SK-N-MC (cell line): ENCODE data around the gene LRP5.
"Not testable (repeated sequence)": the region's sequence is repeated elsewhere in the genome, so short reads cannot be mapped to it uniquely, and the experiment has no call there.

Experiments
- DNase-seq: peaks from one replicate; pipeline ENCODE4 v3.0.0-alpha.2; 2011; ENCODE audit warnings: low read depth, low spot score
- H3K27ac ChIP-seq: fragments of 200-600 bp; sonication (generic); 2 replicates; pipeline ENCODE4 v1.5.1; 2016; ENCODE audit warnings: mixed run types
- H3K36me3 ChIP-seq: fragments of 200-600 bp; sonication (generic); 2 replicates; pipeline ENCODE4 v1.6.1; 2017; ENCODE audit warnings: antibody characterized with exemption, low read length, mixed read lengths; ENCODE audit not compliant: insufficient read depth
- H3K4me3 ChIP-seq: fragments of 200-600 bp; sonication (generic); 2 replicates; pipeline ENCODE4 v1.5.1; 2016
- H3K9ac ChIP-seq: fragments of 200-600 bp; sonication (generic); 2 replicates; pipeline ENCODE4 v1.8.0; 2017; ENCODE audit warnings: mixed run types, mixed read lengths; ENCODE audit not compliant: insufficient read length
- H3K9me3 ChIP-seq: fragments of 200-600 bp; sonication (generic); 2 replicates; pipeline ENCODE4 v1.6.1; 2017; ENCODE audit warnings: low read depth, mild to moderate bottlenecking, antibody characterized with exemption, low read length, moderate library complexity, mixed read lengths
- EZH2 ChIP-seq: fragments of 200-600 bp; sonication (generic); IDR thresholded peaks from one replicate; pipeline ENCODE4 v1.6.1; 2017; ENCODE audit warnings: antibody characterized with exemption
- FOXP2 ChIP-seq: optimal IDR thresholded peaks from 2 replicates; pipeline ENCODE3; 2011; ENCODE audit warnings: mild to moderate bottlenecking, moderate library complexity; ENCODE audit not compliant: insufficient read depth; ENCODE audit errors: extremely low read length, control extremely low read depth
- POLR2AphosphoS5 ChIP-seq: IDR thresholded peaks from 2 replicates; pipeline ENCODE4 v1.6.1; 2012; ENCODE audit warnings: mild to moderate bottlenecking, low read depth, low read length, borderline replicate concordance

Gene LRP5

DNA sequence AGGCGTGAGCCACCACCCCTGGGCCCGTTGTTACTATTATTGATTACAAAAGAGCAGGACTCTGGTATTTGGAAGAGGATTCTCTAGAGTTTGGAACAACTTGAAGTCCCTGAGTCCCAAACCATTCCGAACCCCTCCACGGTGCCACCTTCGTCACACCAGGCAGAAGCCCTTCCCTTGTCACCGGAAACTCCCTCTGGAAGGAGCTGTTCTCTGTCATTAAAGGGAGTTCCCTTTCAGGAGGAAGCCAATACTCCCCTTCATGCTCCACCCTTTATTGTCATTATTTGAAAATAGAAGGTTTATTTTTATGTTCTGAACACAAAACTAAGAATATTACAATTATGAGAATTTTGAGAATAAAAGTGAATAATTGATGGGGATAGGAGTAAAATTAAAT lies 35.5 kb upstream of the LRP5 start:
- Histone ChIP-seq H3K36me3 (no peaks in the 10 kb centered on the region), H3K9me3 (no peaks in the 10 kb centered on the region), H3K9ac (no peak overlapping the region), H3K4me3 (no peak overlapping the region), H3K27ac (no peak overlapping the region)
- DNase-seq = no peak
- TF ChIP-seq FOXP2 = no peak
- TF ChIP-seq EZH2 = no peak
- TF ChIP-seq POLR2AphosphoS5 = no peak

DNA sequence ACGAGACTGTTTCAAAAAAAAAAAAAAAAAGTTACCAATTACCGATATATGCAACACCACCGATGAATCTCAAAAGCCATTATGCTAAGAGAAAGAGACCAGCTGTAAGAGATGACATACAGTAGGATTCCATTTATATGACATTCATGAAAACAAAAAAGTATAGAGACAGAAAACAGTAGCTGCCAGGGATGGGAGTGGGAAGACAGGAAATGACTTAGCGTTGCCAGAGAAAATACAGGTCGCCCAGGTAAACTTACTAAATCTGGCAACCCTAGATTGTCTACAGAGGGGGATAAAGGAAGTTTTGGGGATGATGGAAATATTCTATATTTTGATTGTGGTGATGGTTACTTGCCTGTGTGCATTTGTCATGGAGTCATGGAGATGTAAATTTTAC lies 32.7 kb upstream of the LRP5 start:
- H3K36me3 ChIP-seq = no peaks in the 10 kb centered on the region
- no peak for DNase-seq
- H3K9me3 ChIP-seq = no peaks in the 10 kb centered on the region
- H3K9ac ChIP-seq = no peak overlapping the region
- no peak overlapping the region for H3K27ac ChIP-seq
- TF ChIP-seq EZH2 (no peak), FOXP2 (no peak), POLR2AphosphoS5 (no peak)
- no peak overlapping the region for H3K4me3 ChIP-seq

DNA sequence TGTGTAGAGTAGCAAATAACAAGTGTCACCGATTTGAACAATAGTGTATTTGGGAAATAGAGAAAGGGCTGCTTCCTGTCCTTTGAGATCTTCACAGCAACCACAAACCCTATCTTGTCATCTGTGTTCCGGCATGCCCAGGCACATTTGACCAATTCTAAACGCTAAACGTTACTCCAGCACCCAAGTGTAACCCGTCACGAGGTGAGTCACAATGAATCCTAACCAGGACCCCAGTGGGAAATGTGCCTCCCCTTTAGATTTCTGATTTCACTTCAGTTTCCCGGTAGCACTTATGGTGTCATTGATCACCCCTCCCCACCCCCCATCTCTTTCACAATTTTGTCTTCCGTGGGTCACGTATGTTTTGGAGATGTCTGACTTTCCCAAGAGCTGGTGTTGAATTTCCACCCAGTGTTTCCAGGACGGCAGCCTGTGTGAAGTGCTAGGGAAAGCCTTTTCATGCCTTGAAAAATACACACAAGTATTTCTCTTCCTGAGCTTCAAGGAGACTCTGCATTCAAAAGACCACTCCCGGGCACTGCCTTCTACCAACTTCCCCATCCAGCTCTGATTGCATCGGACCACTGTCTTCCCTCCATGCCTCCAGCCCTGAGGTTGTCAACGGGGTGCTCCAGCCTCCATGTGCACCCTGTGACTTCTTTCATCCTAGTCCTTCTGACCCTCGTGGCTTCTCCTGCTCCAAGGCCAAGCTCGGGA lies 30.1 kb upstream of the LRP5 start:
- H3K9me3 ChIP-seq = no peaks in the 10 kb centered on the region
- TF ChIP-seq POLR2AphosphoS5 = no peak
- no peak for TF ChIP-seq FOXP2
- no peak for TF ChIP-seq EZH2
- no peak for DNase-seq
- H3K36me3 ChIP-seq = no peaks in the 10 kb centered on the region
- H3K4me3 ChIP-seq = no peak overlapping the region
- no peak overlapping the region for H3K9ac ChIP-seq
- no peak overlapping the region for H3K27ac ChIP-seq

GRCh38 chr11:68282861-68283230 lies 29.5 kb upstream of the LRP5 start:
- H3K9ac ChIP-seq = no peak overlapping the region
- H3K4me3 ChIP-seq = no peak overlapping the region

GRCh38 chr11:68284588-68284987 lies 27.8 kb upstream of the LRP5 start:
- H3K4me3 ChIP-seq, H3K9me3 ChIP-seq, H3K36me3 ChIP-seq, H3K27ac ChIP-seq, H3K9ac ChIP-seq, DNase-seq: not testable (repeated sequence)

More at GRCh38 chr11:68282861-68283230, 29.5 kb upstream of the LRP5 start:
- no peaks in the 10 kb centered on the region for H3K9me3 ChIP-seq
- TF ChIP-seq FOXP2 (no peak), POLR2AphosphoS5 (no peak), EZH2 (no peak)
- H3K27ac ChIP-seq = no peak overlapping the region
- DNase-seq = no peak
- H3K36me3 ChIP-seq = no peaks in the 10 kb centered on the region

- TF ChIP-seq POLR2AphosphoS5 = no peak
- TF ChIP-seq EZH2 = no peak
- TF ChIP-seq FOXP2 = no peak
- H3K9ac ChIP-seq = no peak overlapping the region
- H3K36me3 ChIP-seq = no peaks in the 10 kb centered on the region
- no peaks in the 10 kb centered on the region for H3K9me3 ChIP-seq
- DNase-seq = no peak
- H3K4me3 ChIP-seq = no peak overlapping the region
- H3K27ac ChIP-seq = no peak overlapping the region
These were observed 25.0 kb upstream of the LRP5 start for GRCh38 chr11:68287419-68287818.

- no peak for DNase-seq
- H3K36me3 ChIP-seq = no peaks in the 10 kb centered on the region
- no peak overlapping the region for H3K27ac ChIP-seq
- no peaks in the 10 kb centered on the region for H3K9me3 ChIP-seq
- no peak for TF ChIP-seq EZH2
- TF ChIP-seq FOXP2 = no peak
- no peak for TF ChIP-seq POLR2AphosphoS5
- no peak overlapping the region for H3K4me3 ChIP-seq
- no peak overlapping the region for H3K9ac ChIP-seq
These were observed 22.9 kb upstream of the LRP5 start for GRCh38 chr11:68289456-68289855.

- Histone ChIP-seq H3K9ac (no peak overlapping the region), H3K4me3 (no peak overlapping the region), H3K27ac (no peak overlapping the region), H3K9me3 (no peaks in the 10 kb centered on the region), H3K36me3 (no peaks in the 10 kb centered on the region)
- TF ChIP-seq FOXP2 = no peak
- no peak for TF ChIP-seq POLR2AphosphoS5
- no peak for TF ChIP-seq EZH2
- DNase-seq = no peak
These were observed 18.7 kb upstream of the LRP5 start for GRCh38 chr11:68293708-68294107.

GRCh38 chr11:68295271-68295670 lies 17.1 kb upstream of the LRP5 start:
- no peak overlapping the region for H3K27ac ChIP-seq
- no peaks in the 10 kb centered on the region for H3K9me3 ChIP-seq
- TF ChIP-seq FOXP2 (no peak), POLR2AphosphoS5 (no peak), EZH2 (no peak)
- no peak overlapping the region for H3K9ac ChIP-seq
- H3K36me3 ChIP-seq = no peaks in the 10 kb centered on the region
- H3K4me3 ChIP-seq = no peak overlapping the region
- no peak for DNase-seq

DNA sequence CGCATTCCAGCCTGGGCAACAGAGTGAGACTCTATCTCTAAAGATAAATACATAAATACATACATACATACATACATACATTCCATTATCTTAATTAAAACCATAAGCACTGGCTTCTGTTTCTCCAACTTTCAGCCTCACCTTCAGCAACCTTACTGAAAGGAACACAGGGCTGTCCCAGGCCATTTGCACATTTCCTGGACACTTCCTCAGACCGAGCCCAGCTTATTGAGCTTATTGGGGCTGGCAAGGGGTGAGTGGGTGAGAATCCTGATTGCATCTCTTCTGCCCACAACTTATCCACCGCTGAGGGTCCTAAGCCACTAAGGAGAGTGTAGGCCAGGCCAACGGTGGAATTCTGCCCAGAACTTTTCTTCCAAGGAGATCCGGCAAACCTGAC lies 16.5 kb upstream of the LRP5 start:
- Histone ChIP-seq H3K4me3 (no peak overlapping the region), H3K9ac (no peak overlapping the region), H3K9me3 (no peaks in the 10 kb centered on the region), H3K36me3 (no peaks in the 10 kb centered on the region), H3K27ac (no peak overlapping the region)
- TF ChIP-seq FOXP2 (no peak), POLR2AphosphoS5 (no peak), EZH2 (no peak)
- no peak for DNase-seq
